Muscle layer of colon (tissue), 2 donors: ENCODE results near the gene MMP11.

ENCODE experiments used
- H3K27ac ChIP-seq: one replicate; pipeline ENCODE4 v1.7.0; 2013; ENCODE audit warnings: low read depth, mild to moderate bottlenecking, low read length, moderate library complexity
- H3K27me3 ChIP-seq, 2 donors: one replicate each; pipeline ENCODE4 v1.7.0; 2013; ENCODE audit warnings: low read length in 2 of 2, mild to moderate bottlenecking in 2 of 2; ENCODE audit not compliant: insufficient read depth in 2 of 2, control insufficient read depth in 1 of 2
- H3K36me3 ChIP-seq: one replicate; pipeline ENCODE4 v1.7.0; 2013; ENCODE audit warnings: mild to moderate bottlenecking, low read length; ENCODE audit not compliant: insufficient read depth
- H3K4me1 ChIP-seq: one replicate; pipeline ENCODE4 v1.7.0; 2013; ENCODE audit warnings: mild to moderate bottlenecking, low read length; ENCODE audit not compliant: insufficient read depth
- H3K4me3 ChIP-seq, 2 donors: one replicate each; pipeline ENCODE4 v1.7.0; 2013; ENCODE audit warnings: low read length in 2 of 2, low read depth in 1 of 2, mild to moderate bottlenecking in 1 of 2, moderate library complexity in 1 of 2
- H3K9ac ChIP-seq: one replicate; pipeline ENCODE4 v1.7.0; 2013; ENCODE audit warnings: low read length
- H3K9me3 ChIP-seq: one replicate; pipeline ENCODE4 v1.7.0; 2013; ENCODE audit warnings: mild to moderate bottlenecking, low read length
- donor health status: abdominal sarcoma.
- donor health status: Adenocarcinoma of cecum.

MMP11 gene

GRCh38 chr22:23817146-23817545 lies 44.5 kb downstream of the MMP11 start:
- H3K27me3 ChIP-seq: no peaks in the 10 kb centered on the region
- peaks cover 50% of the 10 kb centered on the region for H3K36me3 ChIP-seq
- H3K9me3 ChIP-seq: no peaks in the 10 kb centered on the region
- no peak overlapping the region for H3K9ac ChIP-seq
- H3K4me3 ChIP-seq: no peak overlapping the region
- no peaks in the 10 kb centered on the region for H3K4me1 ChIP-seq
- no peak overlapping the region for H3K27ac ChIP-seq

GRCh38 chr22:23818541-23818940 lies 45.9 kb downstream of the MMP11 start:
- Histone ChIP-seq H3K4me1 (no peaks in the 10 kb centered on the region), H3K9me3 (no peaks in the 10 kb centered on the region), H3K9ac (no peak overlapping the region), H3K36me3 (peaks cover 63% of the 10 kb centered on the region), H3K27me3 (no peaks in the 10 kb centered on the region), H3K4me3 (no peak overlapping the region), H3K27ac (no peak overlapping the region)

- Histone ChIP-seq H3K27me3 (no peaks in the 10 kb centered on the region), H3K9me3 (no peaks in the 10 kb centered on the region), H3K27ac (no peak overlapping the region), H3K36me3 (peaks cover 85% of the 10 kb centered on the region), H3K4me1 (no peaks in the 10 kb centered on the region), H3K4me3 (no peak overlapping the region), H3K9ac (no peak overlapping the region)
Measured at GRCh38 chr22:23820748-23821211, 48.1 kb downstream of the MMP11 start.

- Histone ChIP-seq H3K4me3 (no peak overlapping the region), H3K9me3 (no peaks in the 10 kb centered on the region), H3K9ac (no peak overlapping the region), H3K4me1 (no peaks in the 10 kb centered on the region), H3K27me3 (no peaks in the 10 kb centered on the region), H3K27ac (no peak overlapping the region), H3K36me3 (peaks cover 87% of the 10 kb centered on the region)
Measured at GRCh38 chr22:23822101-23822671, 49.5 kb downstream of the MMP11 start.

GRCh38 chr22:23823331-23823791 lies 50.7 kb downstream of the MMP11 start:
- no peaks in the 10 kb centered on the region for H3K4me1 ChIP-seq
- H3K9me3 ChIP-seq: no peaks in the 10 kb centered on the region
- no peak overlapping the region for H3K9ac ChIP-seq
- H3K27me3 ChIP-seq: no peaks in the 10 kb centered on the region
- no peak overlapping the region for H3K4me3 ChIP-seq
- H3K36me3 ChIP-seq: peaks cover 86% of the 10 kb centered on the region
- no peak overlapping the region for H3K27ac ChIP-seq

GRCh38 chr22:23824476-23825245 lies 52.0 kb downstream of the MMP11 start:
- Histone ChIP-seq H3K36me3 (peaks cover 79% of the 10 kb centered on the region), H3K27me3 (no peaks in the 10 kb centered on the region), H3K4me3 (no peak overlapping the region), H3K4me1 (no peaks in the 10 kb centered on the region), H3K9ac (no peak overlapping the region), H3K27ac (no peak overlapping the region), H3K9me3 (no peaks in the 10 kb centered on the region)

GRCh38 chr22:23825246-23825905 lies 52.7 kb downstream of the MMP11 start:
- Histone ChIP-seq H3K9ac (no peak overlapping the region), H3K27me3 (no peaks in the 10 kb centered on the region), H3K9me3 (no peaks in the 10 kb centered on the region), H3K4me3 (no peak overlapping the region), H3K4me1 (no peaks in the 10 kb centered on the region), H3K36me3 (peaks cover 75% of the 10 kb centered on the region), H3K27ac (no peak overlapping the region)

GRCh38 chr22:23826510-23827350 lies 54.1 kb downstream of the MMP11 start:
- Histone ChIP-seq H3K9me3 (no peaks in the 10 kb centered on the region), H3K9ac (no peak overlapping the region), H3K4me1 (no peaks in the 10 kb centered on the region), H3K27ac (no peak overlapping the region), H3K4me3 (no peak overlapping the region), H3K27me3 (no peaks in the 10 kb centered on the region), H3K36me3 (peaks cover 65% of the 10 kb centered on the region)

GRCh38 chr22:23827351-23827995 lies 54.8 kb downstream of the MMP11 start:
- peaks cover 63% of the 10 kb centered on the region for H3K36me3 ChIP-seq
- no peaks in the 10 kb centered on the region for H3K4me1 ChIP-seq
- no peak overlapping the region for H3K9ac ChIP-seq
- H3K27ac ChIP-seq: no peak overlapping the region
- no peaks in the 10 kb centered on the region for H3K27me3 ChIP-seq
- no peak overlapping the region for H3K4me3 ChIP-seq
- no peaks in the 10 kb centered on the region for H3K9me3 ChIP-seq

GRCh38 chr22:23828800-23829680 lies 56.4 kb downstream of the MMP11 start:
- no peaks in the 10 kb centered on the region for H3K4me1 ChIP-seq
- peaks cover 48% of the 10 kb centered on the region for H3K36me3 ChIP-seq
- H3K27me3 ChIP-seq: no peaks in the 10 kb centered on the region
- H3K27ac ChIP-seq: no peak overlapping the region
- no peak overlapping the region for H3K4me3 ChIP-seq
- no peaks in the 10 kb centered on the region for H3K9me3 ChIP-seq
- no peak overlapping the region for H3K9ac ChIP-seq
